CD14-positive monocyte (primary cell): ENCODE measurements around the gene NFATC2. TPM values are rescaled to one million over a fixed set of nuclear protein-coding genes. Genes with fewer than 3 reads are reported as not detected.
A peak's percentile ranks its signal among the peaks of the same experiment; 100 is the strongest.

Experiments
- DNase-seq, 3 donors: peaks; one replicate each; pipeline ENCODE4 v3.0.0-alpha.2; 2011 to 2022
- H2AFZ ChIP-seq: 2 replicates; pipeline ENCODE4 v1.6.0; 2012; ENCODE audit warnings: mild to moderate bottlenecking, low read depth, low read length, inconsistent platforms; ENCODE audit not compliant: insufficient read depth, poor library complexity, severe bottlenecking
- H3K27ac ChIP-seq, 2 donors: 1 replicate in 1 of 2; 2 replicates in 1 of 2; pipeline ENCODE4 v1.5.1; 2012 to 2013; ENCODE audit warnings: low read length in 2 of 2, control low read depth in 1 of 2, inconsistent platforms in 1 of 2, low read depth in 1 of 2, mild to moderate bottlenecking in 1 of 2
- H3K27me3 ChIP-seq, 2 donors: one replicate each; pipeline versions ENCODE4 v1.6.0 to v1.6.1; 2011 to 2013; ENCODE audit warnings: low read length in 2 of 2; ENCODE audit not compliant: control insufficient read depth in 2 of 2, insufficient read depth in 2 of 2
- H3K36me3 ChIP-seq, 2 donors: replicated peaks in 1 of 2; 1 replicate in 1 of 2; 2 replicates in 1 of 2; pipeline versions ENCODE4 v1.5.1 to v1.6.1; 2012 to 2013; ENCODE audit warnings: low read length in 2 of 2, control low read depth in 1 of 2, inconsistent platforms in 1 of 2, mild to moderate bottlenecking in 1 of 2; ENCODE audit not compliant: insufficient read depth in 2 of 2, control insufficient read depth in 1 of 2
- H3K4me1 ChIP-seq, 2 donors: 1 replicate in 1 of 2; 2 replicates in 1 of 2; pipeline versions ENCODE4 v1.5.1 to v1.6.1; 2012 to 2013; ENCODE audit warnings: low read length in 2 of 2, control low read depth in 1 of 2, inconsistent platforms in 1 of 2, mild to moderate bottlenecking in 1 of 2, moderate library complexity in 1 of 2; ENCODE audit not compliant: insufficient read depth in 2 of 2, control insufficient read depth in 1 of 2
- H3K4me2 ChIP-seq: replicated peaks from 2 replicates; pipeline ENCODE3; 2012; ENCODE audit warnings: low read length, moderate library complexity, mild to moderate bottlenecking; ENCODE audit not compliant: poor library complexity, severe bottlenecking; ENCODE audit errors: extremely low read depth
- H3K4me3 ChIP-seq, 3 experiments: fragments of 200-600 bp in 1 of 3; sonication (generic) in 1 of 3; replicated peaks in 1 of 3; 1 replicate in 2 of 3; 2 replicates in 1 of 3; pipeline ENCODE4 v1.5.1; 2011 to 2013; ENCODE audit warnings: low read length in 3 of 3, mild to moderate bottlenecking in 3 of 3, control low read depth in 2 of 3, low read depth in 2 of 3, inconsistent platforms in 1 of 3, moderate library complexity in 1 of 3
- H3K79me2 ChIP-seq: 2 replicates; pipeline ENCODE4 v1.6.0; 2012; ENCODE audit warnings: mild to moderate bottlenecking, control low read depth, inconsistent platforms, low read length, moderate library complexity; ENCODE audit not compliant: insufficient read depth
- H3K9ac ChIP-seq: 2 replicates; pipeline ENCODE4 v1.6.0; 2017; ENCODE audit warnings: low read length, mild to moderate bottlenecking; ENCODE audit not compliant: insufficient read depth, poor library complexity, severe bottlenecking
- H3K9me3 ChIP-seq, 2 donors: replicated peaks in 1 of 2; 1 replicate in 1 of 2; 2 replicates in 1 of 2; pipeline versions ENCODE4 v1.5.1 to v1.6.1; 2012 to 2013; ENCODE audit warnings: low read length in 2 of 2, control low read depth in 1 of 2; ENCODE audit not compliant: control insufficient read depth in 1 of 2, insufficient read depth in 1 of 2
- H4K20me1 ChIP-seq: 2 replicates; pipeline ENCODE4 v1.6.0; 2012; ENCODE audit warnings: mild to moderate bottlenecking, low read length, control low read depth, moderate library complexity; ENCODE audit not compliant: insufficient read depth
- H3K27ac Mint-ChIP-seq, 7 donors: one replicate each; pipeline ENCODE4 v1.8.0; 2020; ENCODE audit warnings: mild to moderate bottlenecking in 7 of 7, mixed read lengths in 7 of 7, moderate library complexity in 6 of 7, inconsistent platforms in 2 of 7
- H3K27me3 Mint-ChIP-seq, 3 donors: one replicate each; pipeline ENCODE4 v1.8.0; 2021 to 2022; ENCODE audit warnings: low read depth in 3 of 3, mild to moderate bottlenecking in 3 of 3, mixed read lengths in 3 of 3, moderate library complexity in 3 of 3, inconsistent platforms in 1 of 3
- H3K36me3 Mint-ChIP-seq, 2 donors: one replicate each; pipeline ENCODE4 v1.8.0; 2020; ENCODE audit warnings: mixed read lengths in 2 of 2, inconsistent platforms in 1 of 2, mild to moderate bottlenecking in 1 of 2
- H3K4me1 Mint-ChIP-seq: one replicate; pipeline ENCODE4 v1.8.0; 2020; ENCODE audit warnings: mild to moderate bottlenecking, mixed read lengths
- H3K4me3 Mint-ChIP-seq, 2 donors: one replicate each; pipeline ENCODE4 v1.8.0; 2020; ENCODE audit warnings: mild to moderate bottlenecking in 2 of 2, mixed read lengths in 2 of 2, moderate library complexity in 1 of 2
- H3K9me3 Mint-ChIP-seq, 7 donors: one replicate each; pipeline ENCODE4 v1.8.0; 2020 to 2022; ENCODE audit warnings: mixed read lengths in 7 of 7, mild to moderate bottlenecking in 6 of 7, moderate library complexity in 6 of 7, inconsistent platforms in 2 of 7
- CTCF ChIP-seq: fragments of 200-600 bp; IDR thresholded peaks from one replicate; pipeline ENCODE4 v1.8.0; 2022; ENCODE audit warnings: antibody characterized with exemption, mild to moderate bottlenecking
- WGBS: methylation state at CpG from one replicate; pipeline ENCODE4 v1.1.5; 2013; ENCODE audit warnings: missing lambda C conversion rate; ENCODE audit not compliant: insufficient coverage; 5-methylcytosine and 5-hydroxymethylcytosine counted together
- intact Hi-C, 2 donors: fragments of 100-400 bp; cut with micrococcal nuclease; formaldehyde crosslinking; loops; one replicate each; pipeline versions ENCODE4 v1.15.0 to v1.15.1; 2023
- polyA plus RNA-seq, 3 donors: library from polyadenylated mRNA; depleted of rRNA in 1 of 3; unstranded in 2 of 3; stranded (reverse) in 1 of 3; fragments of 300-500 nt in 2 of 3; fragments of >200 nt in 1 of 3; fragmentation: Illumina TruSeq in 2 of 3; gene quantifications; 1 replicate in 2 of 3; 2 replicates in 1 of 3; pipeline ENCODE4 v1.2.3, GENCODE V29; 2012 to 2021

NFATC2 gene
- polyA plus RNA-seq, 3 donors, result 0.03 to 0.18 (median 0.11) TPM

GRCh38 chr20:51350941-51351631 is 191.4 kb downstream of the NFATC2 start:
- no peaks in the 10 kb centered on the region for H3K9me3 Mint-ChIP-seq
- Histone ChIP-seq H3K36me3 (no peaks in the 10 kb centered on the region), H3K4me3 (no peak overlapping the region), H3K27ac (no peak overlapping the region), H3K79me2 (no peaks in the 10 kb centered on the region), H3K4me1 (no peaks in the 10 kb centered on the region), H2AFZ (no peak overlapping the region), H3K9ac (no peak overlapping the region), H3K27me3 (no peaks in the 10 kb centered on the region), H3K4me2 (no peak overlapping the region), H3K9me3 (no peaks in the 10 kb centered on the region), H4K20me1 (no peaks in the 10 kb centered on the region)
- WGBS, result no CpG with 5 or more reads among the region's 6 CpGs
- no peak for TF ChIP-seq CTCF
- H3K27me3 Mint-ChIP-seq, result peaks cover 0 to 9% (median 3%) of the 10 kb centered on the region in 3 donors
- no peaks in the 10 kb centered on the region for H3K4me1 Mint-ChIP-seq
- no peak for DNase-seq
- H3K4me3 Mint-ChIP-seq, result no peak overlapping the region
- no peaks in the 10 kb centered on the region for H3K36me3 Mint-ChIP-seq
- intact Hi-C loops, result no loop called here
- no peak overlapping the region for H3K27ac Mint-ChIP-seq

- Histone ChIP-seq H3K27ac (no peak overlapping the region), H3K9me3 (no peaks in the 10 kb centered on the region), H2AFZ (no peak overlapping the region), H3K4me1 (no peaks in the 10 kb centered on the region), H3K9ac (no peak overlapping the region), H3K36me3 (no peaks in the 10 kb centered on the region), H4K20me1 (no peaks in the 10 kb centered on the region), H3K4me3 (no peak overlapping the region), H3K27me3 (no peaks in the 10 kb centered on the region), H3K79me2 (no peaks in the 10 kb centered on the region), H3K4me2 (no peak overlapping the region)
- Mint-ChIP-seq H3K4me1 (no peaks in the 10 kb centered on the region), H3K9me3 (peaks cover 0 to 5% (median 0%) of the 10 kb centered on the region in 7 donors), H3K4me3 (no peak overlapping the region), H3K36me3 (no peaks in the 10 kb centered on the region), H3K27ac (peak overlapping the region in 1 of 7 donors; percentile 50), H3K27me3 (peaks cover 2 to 10% (median 3%) of the 10 kb centered on the region in 3 donors)
- DNase-seq, result no peak
- intact Hi-C loops, result no loop called here
- TF ChIP-seq CTCF, result no peak
- WGBS, result 100% methylated on average over 3 of the region's 4 CpGs
These were observed 193.6 kb downstream of the NFATC2 start for GRCh38 chr20:51348876-51349275.
